Transverse colon (tissue), 4 donors: Measurements from ENCODE around the gene PSMA8. TPM values are rescaled to one million over a fixed set of nuclear protein-coding genes. Genes with fewer than 3 reads are reported as not detected.
"Not testable (repeated sequence)": the region's sequence is repeated elsewhere in the genome, so short reads cannot be mapped to it uniquely, and the experiment has no call there.

Experiments
- DNase-seq: peaks from one replicate; pipeline ENCODE4 v3.0.0-alpha.2; 2019
- H3K27ac ChIP-seq, 4 donors: fragments of 200-600 bp; sonication (generic); 2 replicates each; pipeline ENCODE4 v1.5.1; 2016 to 2018; ENCODE audit warnings: inconsistent platforms in 4 of 4
- H3K27me3 ChIP-seq: fragments of 200-600 bp; sonication (generic); 2 replicates; pipeline ENCODE4 v1.5.1; 2017; ENCODE audit warnings: inconsistent platforms
- H3K36me3 ChIP-seq, 4 donors: fragments of 200-600 bp; sonication (generic); 2 replicates each; pipeline ENCODE4 v1.5.1; 2017 to 2019; ENCODE audit warnings: inconsistent platforms in 4 of 4
- H3K4me1 ChIP-seq, 4 donors: fragments of 200-600 bp; sonication (generic); 2 replicates each; pipeline ENCODE4 v1.5.1; 2017 to 2020; ENCODE audit warnings: inconsistent platforms in 4 of 4
- H3K4me3 ChIP-seq, 4 donors: fragments of 200-600 bp; sonication (generic); 1 replicate in 1 of 4; 2 replicates in 3 of 4; pipeline versions ENCODE4 v1.5.1 to v1.6.1; 2017 to 2019; ENCODE audit warnings: inconsistent platforms in 4 of 4
- H3K9me3 ChIP-seq, 2 donors: fragments of 200-600 bp; sonication (generic); 2 replicates each; pipeline ENCODE4 v1.5.1; 2017 to 2019; ENCODE audit warnings: inconsistent platforms in 2 of 2
- EP300 ChIP-seq: sonication (generic); formaldehyde crosslinking; IDR thresholded peaks from one replicate; pipeline ENCODE4 v1.6.1; 2017; ENCODE audit warnings: antibody characterized with exemption, low read depth
- POLR2A ChIP-seq: fragments of 450-650 bp; IDR thresholded peaks from one replicate; pipeline ENCODE4 v1.6.1; 2016; ENCODE audit warnings: antibody characterized with exemption, mild to moderate bottlenecking, moderate library complexity
- POLR2AphosphoS5 ChIP-seq, 3 donors: sonication (generic); formaldehyde crosslinking; IDR thresholded peaks; one replicate each; pipeline ENCODE4 v1.6.1; 2016; ENCODE audit warnings: antibody characterized with exemption in 3 of 3
- WGBS, 2 donors: methylation state at CpG; one replicate each; pipeline ENCODE4 v1.1.5; 2018; ENCODE audit warnings: low coverage in 1 of 2; 5-methylcytosine and 5-hydroxymethylcytosine counted together
- in situ Hi-C, 4 donors: fragments of 200-750 bp; cut with MboI; loops; one replicate each; pipeline versions ENCODE4 v1.15.0 to v1.15.1; 2017; ENCODE audit warnings: low sequenced_read_pairs in 3 of 4, low pct_ligation_motif_present in 1 of 4, low pct_unique_long_range_greater_than_20kb in 1 of 4
- intact Hi-C: fragments of 100-400 bp; cut with DNase I; formaldehyde crosslinking; loops from one replicate; pipeline ENCODE4 v1.15.1; 2023; ENCODE audit warnings: low total_unique reads
- total RNA-seq, 4 donors: library from RNA; depleted of rRNA; stranded (reverse); fragments of >200 nt; gene quantifications; one replicate each; pipeline ENCODE4 v1.1.0, GENCODE V29; 2016
- TF ChIP-seq, protein P1 (sequence below), 5 experiments: fragments of 200-600 bp in 3 of 5; fragments of 450-650 bp in 2 of 5; sonication (generic) in 3 of 5; IDR thresholded peaks; 1 replicate in 2 of 5; 2 replicates in 3 of 5; pipeline ENCODE4 v1.5.1; 2016 to 2017; ENCODE audit warnings: antibody characterized with exemption in 5 of 5, inconsistent platforms in 3 of 5, mild to moderate bottlenecking in 2 of 5, moderate library complexity in 1 of 5

Gene PSMA8
- total RNA-seq, 4 donors from 2014 or later: not detected

DNA sequence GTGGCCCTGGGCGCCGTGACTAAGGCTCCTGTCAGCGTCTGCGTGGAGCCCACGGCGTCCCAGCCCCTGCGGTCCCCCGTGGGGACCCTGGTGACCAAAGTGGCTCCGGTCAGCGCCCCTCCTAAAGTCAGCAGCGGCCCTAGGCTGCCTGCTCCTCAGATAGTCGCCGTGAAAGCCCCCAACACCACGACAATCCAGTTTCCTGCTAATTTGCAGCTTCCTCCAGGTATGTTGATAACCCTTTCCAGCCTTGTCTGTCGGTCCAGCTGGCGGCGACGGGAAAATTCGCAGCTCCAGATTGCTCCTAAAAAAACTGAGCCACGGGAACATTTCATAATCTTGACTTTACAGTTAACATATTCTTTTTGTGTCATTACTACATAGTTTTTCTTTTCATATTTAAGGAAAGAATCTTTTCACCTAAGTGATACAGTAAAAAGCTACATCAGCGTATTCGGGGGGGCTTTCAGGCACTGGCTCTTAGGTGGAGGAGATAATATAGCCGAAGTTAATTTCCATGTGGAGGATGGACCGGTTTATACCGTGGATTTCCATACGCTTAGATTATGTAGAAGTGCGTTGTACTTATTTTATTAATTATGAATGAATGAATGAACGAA lies 93.5 kb downstream of the PSMA8 start:
- peaks cover 0 to 26% (median 8%) of the 10 kb centered on the region in 4 donors for H3K4me1 ChIP-seq
- in situ Hi-C loops: loop anchor here in 1 of 4 donors (25.0 kb wide), 1 partner anchor 215 kb away; no protein-coding TSS in a partner anchor
- WGBS, 2 donors: 13 to 48% methylated on average over 8 to 28 of the region's 28 CpGs
- peak overlapping the region; percentile 67 to 90 (median 77) for H3K4me3 ChIP-seq
- TF ChIP-seq POLR2A: no peak
- no peak for TF ChIP-seq EP300
- TF ChIP-seq, protein P1, sequence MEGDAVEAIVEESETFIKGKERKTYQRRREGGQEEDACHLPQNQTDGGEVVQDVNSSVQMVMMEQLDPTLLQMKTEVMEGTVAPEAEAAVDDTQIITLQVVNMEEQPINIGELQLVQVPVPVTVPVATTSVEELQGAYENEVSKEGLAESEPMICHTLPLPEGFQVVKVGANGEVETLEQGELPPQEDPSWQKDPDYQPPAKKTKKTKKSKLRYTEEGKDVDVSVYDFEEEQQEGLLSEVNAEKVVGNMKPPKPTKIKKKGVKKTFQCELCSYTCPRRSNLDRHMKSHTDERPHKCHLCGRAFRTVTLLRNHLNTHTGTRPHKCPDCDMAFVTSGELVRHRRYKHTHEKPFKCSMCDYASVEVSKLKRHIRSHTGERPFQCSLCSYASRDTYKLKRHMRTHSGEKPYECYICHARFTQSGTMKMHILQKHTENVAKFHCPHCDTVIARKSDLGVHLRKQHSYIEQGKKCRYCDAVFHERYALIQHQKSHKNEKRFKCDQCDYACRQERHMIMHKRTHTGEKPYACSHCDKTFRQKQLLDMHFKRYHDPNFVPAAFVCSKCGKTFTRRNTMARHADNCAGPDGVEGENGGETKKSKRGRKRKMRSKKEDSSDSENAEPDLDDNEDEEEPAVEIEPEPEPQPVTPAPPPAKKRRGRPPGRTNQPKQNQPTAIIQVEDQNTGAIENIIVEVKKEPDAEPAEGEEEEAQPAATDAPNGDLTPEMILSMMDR (IDR thresholded peaks at IDR 0.05): no peak
- no peak for TF ChIP-seq POLR2AphosphoS5 (IDR thresholded peaks at IDR 0.05)
- no peaks in the 10 kb centered on the region for H3K9me3 ChIP-seq
- intact Hi-C loops: no loop called here
- no peak for DNase-seq
- H3K36me3 ChIP-seq: no peaks in the 10 kb centered on the region
- no peaks in the 10 kb centered on the region for H3K27me3 ChIP-seq
- peak overlapping the region; percentile 77 to 88 (median 79) for H3K27ac ChIP-seq

DNA sequence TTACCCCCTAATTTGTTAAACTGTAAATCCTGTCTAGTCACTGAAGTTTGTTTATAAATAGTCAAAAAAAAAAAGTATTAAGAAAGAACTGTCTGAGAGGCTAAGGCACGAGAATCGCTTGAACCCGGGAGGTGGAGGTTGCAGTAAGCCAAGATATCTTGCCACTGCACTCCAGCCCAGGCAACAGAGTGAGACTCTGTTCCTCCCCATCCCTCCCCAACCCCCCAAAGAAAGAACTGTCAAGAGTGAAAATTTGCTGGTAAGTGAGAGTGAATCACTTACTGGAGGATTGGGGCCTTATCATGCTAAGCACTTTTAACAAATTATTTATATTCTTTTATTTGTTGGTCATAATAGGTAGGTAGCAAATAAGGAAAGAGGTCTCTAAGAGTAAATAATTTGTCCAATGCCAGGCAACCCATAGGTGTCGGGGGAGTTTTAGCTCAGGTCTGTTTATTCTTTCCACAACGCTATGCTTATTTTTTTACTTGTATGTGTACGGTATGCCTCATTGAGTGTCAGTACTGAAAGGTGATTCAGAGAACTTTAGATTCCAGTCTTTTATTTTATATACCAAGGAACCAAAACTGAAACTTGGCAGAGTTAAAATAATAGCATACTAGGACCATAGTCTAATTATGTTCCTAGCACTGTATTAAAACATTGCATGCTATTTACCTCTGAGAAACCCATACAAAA lies 95.0 kb downstream of the PSMA8 start:
- Histone ChIP-seq H3K36me3 (no peaks in the 10 kb centered on the region), H3K27me3 (no peaks in the 10 kb centered on the region), H3K9me3 (no peaks in the 10 kb centered on the region), H3K4me1 (peaks cover 0 to 26% (median 8%) of the 10 kb centered on the region in 4 donors), H3K27ac (no peak overlapping the region), H3K4me3 (no peak overlapping the region)
- intact Hi-C loops: no loop called here
- DNase-seq: no peak
- in situ Hi-C loops: loop anchor here in 1 of 4 donors (25.0 kb wide), 1 partner anchor 216 kb away; no protein-coding TSS in a partner anchor
- 68 to 76% methylated on average over 6 of the region's 6 CpGs for WGBS, 2 donors
- TF ChIP-seq, protein P1 (IDR thresholded peaks at IDR 0.05): no peak
- TF ChIP-seq EP300 (no peak), POLR2A (no peak), POLR2AphosphoS5 (IDR thresholded peaks at IDR 0.05) (no peak)

DNA sequence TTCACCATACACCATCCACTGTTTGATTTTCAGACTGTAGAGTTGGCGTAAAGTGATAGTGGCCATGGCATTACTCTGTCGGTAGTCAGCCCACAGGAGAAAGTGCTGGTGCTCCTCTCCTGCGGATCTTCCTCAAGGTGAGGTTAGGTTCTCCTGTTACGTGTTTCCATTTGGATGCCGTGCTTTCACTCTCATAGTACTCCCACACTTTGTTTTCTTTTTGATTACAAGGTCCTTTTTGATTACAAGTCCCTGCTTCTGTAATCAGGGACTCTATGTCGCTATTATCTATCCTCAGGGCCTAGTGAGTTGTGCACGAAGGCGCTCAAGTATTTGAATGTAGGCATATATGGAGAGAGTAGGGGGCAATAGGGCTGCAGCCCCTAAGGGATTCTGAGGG lies 96.8 kb downstream of the PSMA8 start:
- peaks cover 0 to 24% (median 8%) of the 10 kb centered on the region in 4 donors for H3K4me1 ChIP-seq
- no peak for DNase-seq
- 91 to 92% methylated on average over 3 to 8 of the region's 8 CpGs for WGBS, 2 donors
- H3K27ac ChIP-seq: no peak overlapping the region
- no peak overlapping the region for H3K4me3 ChIP-seq
- no peaks in the 10 kb centered on the region for H3K9me3 ChIP-seq
- intact Hi-C loops: no loop called here
- no peak for TF ChIP-seq POLR2AphosphoS5 (IDR thresholded peaks at IDR 0.05)
- no peak for TF ChIP-seq POLR2A
- no peak for TF ChIP-seq EP300
- TF ChIP-seq, protein P1 (IDR thresholded peaks at IDR 0.05): no peak
- in situ Hi-C loops: loop anchor here in 1 of 4 donors (25.0 kb wide), 1 partner anchor 218 kb away; no protein-coding TSS in a partner anchor
- no peaks in the 10 kb centered on the region for H3K36me3 ChIP-seq
- no peaks in the 10 kb centered on the region for H3K27me3 ChIP-seq

DNA sequence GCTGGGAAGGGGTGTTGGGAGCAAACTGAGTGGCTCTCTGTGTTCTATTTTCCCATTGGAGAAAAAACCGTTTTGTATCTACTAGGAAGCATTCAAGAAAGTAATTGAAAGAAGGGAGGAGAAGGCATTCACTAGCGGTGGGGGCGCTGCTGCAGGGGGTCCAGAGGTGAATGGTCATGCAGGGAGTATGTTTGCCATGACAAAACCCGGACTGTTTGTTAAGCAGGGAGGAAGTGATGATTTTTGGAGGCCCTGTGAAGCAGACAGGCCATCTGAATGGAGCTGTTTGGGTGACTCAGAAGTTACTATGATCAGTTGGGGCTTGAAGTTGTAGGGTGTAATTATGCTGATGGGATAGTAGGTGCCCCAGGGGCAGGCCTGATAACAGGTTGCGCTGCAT lies 99.5 kb downstream of the PSMA8 start:
- Histone ChIP-seq H3K9me3 (no peaks in the 10 kb centered on the region), H3K36me3 (no peaks in the 10 kb centered on the region), H3K4me1 (peaks cover 0 to 8% (median 0%) of the 10 kb centered on the region in 4 donors), H3K27me3 (no peaks in the 10 kb centered on the region), H3K4me3 (no peak overlapping the region), H3K27ac (no peak overlapping the region)
- in situ Hi-C loops: loop anchor here in 1 of 4 donors (25.0 kb wide), 1 partner anchor 221 kb away; no protein-coding TSS in a partner anchor
- TF ChIP-seq, protein P1 (IDR thresholded peaks at IDR 0.05): no peak
- TF ChIP-seq EP300 (no peak), POLR2AphosphoS5 (IDR thresholded peaks at IDR 0.05) (no peak), POLR2A (no peak)
- 79 to 83% methylated on average over 5 of the region's 5 CpGs for WGBS, 2 donors
- intact Hi-C loops: no loop called here
- DNase-seq: no peak

DNA sequence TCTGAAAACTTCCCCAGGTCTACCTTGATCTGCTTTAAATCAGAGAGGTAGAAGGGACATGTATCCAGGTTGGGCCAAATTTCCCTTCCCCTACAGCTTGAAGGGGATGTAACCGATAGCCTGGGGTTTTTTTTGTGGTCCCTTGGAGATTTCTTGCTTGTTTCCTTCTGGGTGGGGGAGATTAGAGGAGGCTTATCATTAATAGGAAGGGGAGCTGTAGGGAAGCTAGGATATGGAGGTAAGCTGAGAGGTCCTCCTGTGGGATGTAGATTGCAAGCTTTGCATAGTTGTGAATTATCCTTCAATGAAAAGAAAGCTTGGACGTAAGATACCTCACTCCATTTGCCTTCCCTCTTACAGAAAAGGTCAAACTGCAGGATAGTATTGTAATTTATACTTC lies 103.7 kb downstream of the PSMA8 start:
- H3K4me1 ChIP-seq, H3K27me3 ChIP-seq, intact Hi-C loops, H3K9me3 ChIP-seq, H3K4me3 ChIP-seq, H3K36me3 ChIP-seq, DNase-seq, H3K27ac ChIP-seq: not testable (repeated sequence)
- in situ Hi-C loops: loop anchor here in 1 of 4 donors (25.0 kb wide), 1 partner anchor 225 kb away; no protein-coding TSS in a partner anchor
- 95% methylated on average over 2 of the region's 2 CpGs; no CpG with 5 or more reads in 1 of the 2 donors for WGBS, 2 donors

DNA sequence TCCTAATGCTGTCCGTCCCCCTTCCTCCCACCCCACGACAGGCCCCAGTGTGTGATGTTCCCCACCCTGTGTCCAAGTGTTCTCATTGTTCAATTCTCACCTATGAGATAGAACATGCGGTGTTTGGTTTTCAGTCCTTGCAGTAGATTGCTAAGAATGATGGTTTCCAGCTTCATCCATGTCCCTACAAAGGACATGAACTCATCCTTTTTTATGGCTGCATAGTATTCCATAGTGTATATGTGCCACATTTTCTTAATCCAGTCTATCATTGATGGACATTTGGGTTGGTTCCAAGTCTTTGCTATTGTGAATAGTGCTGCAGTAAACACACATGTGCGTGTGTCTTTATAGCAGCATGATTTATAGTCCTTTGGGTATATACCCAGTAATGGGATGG lies 105.0 kb downstream of the PSMA8 start:
- H3K4me3 ChIP-seq, H3K9me3 ChIP-seq, intact Hi-C loops, H3K4me1 ChIP-seq, H3K36me3 ChIP-seq, DNase-seq, H3K27ac ChIP-seq, H3K27me3 ChIP-seq: not testable (repeated sequence)
- 86% methylated on average over 4 of the region's 4 CpGs; no CpG with 5 or more reads in 1 of the 2 donors for WGBS, 2 donors
- in situ Hi-C loops: loop anchor here in 1 of 4 donors (25.0 kb wide), 1 partner anchor 226 kb away; no protein-coding TSS in a partner anchor
